ENCODE results near the gene PPHLN1. TPM values are rescaled to one million over a fixed set of nuclear protein-coding genes. Genes with fewer than 3 reads are reported as not detected.
"Not testable (repeated sequence)": the region's sequence is repeated elsewhere in the genome, so short reads cannot be mapped to it uniquely, and the experiment has no call there.

Gene PPHLN1
- total RNA-seq, 4 donors from 2014 or later, result 63.2 to 175 (median 68.1) TPM

DNA sequence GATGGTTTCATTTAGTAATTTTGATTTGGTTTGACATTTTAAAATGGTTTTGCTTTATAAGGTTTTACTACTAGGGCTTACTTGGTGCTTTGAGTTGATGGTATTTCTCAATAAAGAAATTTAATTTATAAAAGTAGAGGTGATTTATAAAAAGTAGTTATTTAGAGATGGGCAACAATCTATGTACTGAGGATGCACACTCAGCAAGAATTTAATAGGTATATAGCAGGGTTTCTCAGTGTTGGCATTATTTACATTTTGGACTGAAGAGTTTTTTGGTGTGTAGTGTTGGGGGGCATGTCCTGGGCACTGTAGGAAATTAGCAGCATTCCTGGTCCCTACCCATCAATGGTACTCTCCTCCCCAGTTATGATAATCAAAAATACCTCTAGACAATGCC, 47.7 kb downstream of the PPHLN1 start:
- H3K27me3 ChIP-seq, result no peaks in the 10 kb centered on the region
- no peak overlapping the region for H3K27ac ChIP-seq
- H3K4me3 ChIP-seq, result no peak overlapping the region
- H3K4me1 ChIP-seq, result no peaks in the 10 kb centered on the region
- H3K36me3 ChIP-seq, result peaks cover 0 to 19% (median 0%) of the 10 kb centered on the region in 3 donors
- H3K9me3 ChIP-seq, result no peaks in the 10 kb centered on the region
- no peak for DNase-seq
- TF ChIP-seq, protein P1, sequence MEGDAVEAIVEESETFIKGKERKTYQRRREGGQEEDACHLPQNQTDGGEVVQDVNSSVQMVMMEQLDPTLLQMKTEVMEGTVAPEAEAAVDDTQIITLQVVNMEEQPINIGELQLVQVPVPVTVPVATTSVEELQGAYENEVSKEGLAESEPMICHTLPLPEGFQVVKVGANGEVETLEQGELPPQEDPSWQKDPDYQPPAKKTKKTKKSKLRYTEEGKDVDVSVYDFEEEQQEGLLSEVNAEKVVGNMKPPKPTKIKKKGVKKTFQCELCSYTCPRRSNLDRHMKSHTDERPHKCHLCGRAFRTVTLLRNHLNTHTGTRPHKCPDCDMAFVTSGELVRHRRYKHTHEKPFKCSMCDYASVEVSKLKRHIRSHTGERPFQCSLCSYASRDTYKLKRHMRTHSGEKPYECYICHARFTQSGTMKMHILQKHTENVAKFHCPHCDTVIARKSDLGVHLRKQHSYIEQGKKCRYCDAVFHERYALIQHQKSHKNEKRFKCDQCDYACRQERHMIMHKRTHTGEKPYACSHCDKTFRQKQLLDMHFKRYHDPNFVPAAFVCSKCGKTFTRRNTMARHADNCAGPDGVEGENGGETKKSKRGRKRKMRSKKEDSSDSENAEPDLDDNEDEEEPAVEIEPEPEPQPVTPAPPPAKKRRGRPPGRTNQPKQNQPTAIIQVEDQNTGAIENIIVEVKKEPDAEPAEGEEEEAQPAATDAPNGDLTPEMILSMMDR (IDR thresholded peaks at IDR 0.05), result no peak
- no peak for TF ChIP-seq POLR2A (IDR thresholded peaks at IDR 0.05)

DNA sequence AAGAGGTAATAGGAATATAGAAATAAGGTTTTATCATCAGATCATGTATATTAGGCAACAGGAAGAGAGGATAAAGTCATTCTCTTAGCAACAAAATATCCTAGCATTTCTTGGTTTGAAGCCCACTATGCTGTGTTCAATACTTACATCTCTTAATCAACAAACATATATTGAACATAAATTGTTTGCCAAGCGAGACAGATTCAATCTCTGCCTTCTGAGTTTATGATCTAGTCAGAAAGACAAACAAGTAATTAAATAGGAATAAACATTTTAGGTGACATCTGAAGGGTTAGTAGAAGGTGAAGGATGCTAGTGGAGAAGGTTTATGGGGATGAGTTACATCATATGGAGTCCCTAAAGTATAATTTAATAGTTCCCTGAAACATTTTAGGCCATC, 54.8 kb downstream of the PPHLN1 start:
- no peak for TF ChIP-seq POLR2A (IDR thresholded peaks at IDR 0.05)
- TF ChIP-seq, protein P1 (IDR thresholded peaks at IDR 0.05), result no peak
- no peaks in the 10 kb centered on the region for H3K4me1 ChIP-seq
- H3K36me3 ChIP-seq, result peaks cover 0 to 12% (median 0%) of the 10 kb centered on the region in 3 donors
- no peak overlapping the region for H3K27ac ChIP-seq
- no peaks in the 10 kb centered on the region for H3K9me3 ChIP-seq
- H3K27me3 ChIP-seq, result no peaks in the 10 kb centered on the region
- no peak overlapping the region for H3K4me3 ChIP-seq
- no peak for DNase-seq

DNA sequence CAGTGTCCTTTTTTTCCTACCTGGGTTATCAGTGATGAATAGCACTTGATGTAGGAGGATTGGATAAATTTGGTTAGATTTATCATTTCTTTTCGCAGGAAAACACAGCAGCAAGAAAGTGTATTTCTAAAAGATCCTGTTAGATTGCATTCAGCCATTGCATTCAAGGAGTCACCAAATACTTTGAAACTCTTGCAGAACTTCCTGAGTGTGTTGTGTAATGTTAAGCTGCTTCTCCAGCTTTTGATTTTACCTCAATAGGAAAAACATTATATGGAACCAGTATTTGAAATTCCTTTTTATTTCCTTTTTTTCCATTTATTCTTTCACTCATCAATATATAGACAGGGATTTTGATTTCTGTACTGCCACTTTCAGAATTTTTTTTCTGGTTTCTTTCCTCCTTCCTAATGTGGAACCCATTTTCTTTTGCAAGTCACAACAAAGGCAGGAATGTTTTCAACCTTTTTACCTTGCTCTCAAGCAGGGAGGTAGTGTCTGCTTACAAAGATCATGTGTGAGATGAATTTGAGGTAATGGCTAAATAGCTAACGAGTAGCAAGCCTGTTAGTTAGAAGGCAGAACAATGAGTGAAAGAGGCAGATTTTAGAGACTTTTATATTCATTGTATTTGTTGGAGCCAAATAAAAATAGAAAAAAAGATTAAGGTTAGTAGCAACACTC, 56.2 kb downstream of the PPHLN1 start:
- Histone ChIP-seq H3K27me3 (no peaks in the 10 kb centered on the region), H3K36me3 (peaks cover 0 to 4% (median 0%) of the 10 kb centered on the region in 3 donors), H3K27ac (no peak overlapping the region), H3K9me3 (no peaks in the 10 kb centered on the region), H3K4me1 (no peaks in the 10 kb centered on the region), H3K4me3 (no peak overlapping the region)
- no peak for TF ChIP-seq POLR2A (IDR thresholded peaks at IDR 0.05)
- TF ChIP-seq, protein P1 (IDR thresholded peaks at IDR 0.05), result no peak
- no peak for DNase-seq

DNA sequence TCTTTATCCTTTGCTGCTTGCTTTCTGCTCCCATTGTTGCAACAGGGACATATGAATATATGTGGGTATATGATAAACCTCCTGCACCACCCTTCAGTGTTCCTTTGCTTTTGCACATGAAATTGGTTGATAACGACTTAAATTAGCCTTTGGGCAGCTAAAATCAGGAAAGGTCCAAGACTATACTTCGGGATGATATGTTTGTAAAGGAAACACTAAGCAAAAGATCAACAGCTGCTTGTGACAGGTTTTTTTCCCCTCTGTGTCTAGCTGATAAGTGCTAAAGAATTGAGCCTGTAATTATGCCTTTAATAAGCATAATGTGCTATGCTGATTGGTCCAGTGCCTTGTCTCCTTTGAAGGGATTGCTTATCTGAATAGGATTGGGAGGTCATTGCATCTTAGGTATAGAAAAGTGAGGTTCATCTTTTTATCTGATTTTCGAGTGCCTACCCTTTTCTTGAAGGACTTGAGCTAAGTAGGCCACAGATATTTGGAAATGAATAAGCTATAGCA, 59.4 kb downstream of the PPHLN1 start:
- Histone ChIP-seq H3K4me1 (no peaks in the 10 kb centered on the region), H3K9me3 (no peaks in the 10 kb centered on the region), H3K4me3 (no peak overlapping the region), H3K27me3 (no peaks in the 10 kb centered on the region), H3K27ac (no peak overlapping the region), H3K36me3 (peaks cover 0 to 23% (median 0%) of the 10 kb centered on the region in 3 donors)
- DNase-seq, result no peak
- no peak for TF ChIP-seq POLR2A (IDR thresholded peaks at IDR 0.05)
- TF ChIP-seq, protein P1 (IDR thresholded peaks at IDR 0.05), result no peak

DNA sequence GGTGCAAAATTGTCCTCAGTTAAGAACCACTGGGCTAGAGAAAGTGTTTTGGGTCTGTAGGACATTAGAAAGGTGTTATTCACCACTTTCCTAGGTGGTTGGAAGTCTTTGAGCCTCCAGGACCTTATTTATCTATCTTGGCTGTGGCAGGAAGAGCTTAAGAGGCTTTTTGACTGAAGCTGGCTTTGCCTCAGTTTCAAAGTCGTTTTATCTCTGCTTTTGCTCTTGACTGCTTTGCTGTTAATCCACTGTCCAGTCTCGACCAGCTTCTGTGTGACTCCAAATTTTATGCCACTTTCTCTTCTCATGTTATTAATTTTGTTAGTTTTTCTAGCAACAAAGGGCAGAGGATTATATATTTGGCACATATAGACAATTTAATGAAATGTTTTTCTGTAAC, 60.3 kb downstream of the PPHLN1 start:
- H3K4me1 ChIP-seq, result no peaks in the 10 kb centered on the region
- no peaks in the 10 kb centered on the region for H3K9me3 ChIP-seq
- H3K36me3 ChIP-seq, result peaks cover 0 to 29% (median 0%) of the 10 kb centered on the region in 3 donors
- no peaks in the 10 kb centered on the region for H3K27me3 ChIP-seq
- DNase-seq, result no peak
- no peak overlapping the region for H3K4me3 ChIP-seq
- TF ChIP-seq, protein P1 (IDR thresholded peaks at IDR 0.05), result no peak
- TF ChIP-seq POLR2A (IDR thresholded peaks at IDR 0.05), result no peak
- no peak overlapping the region for H3K27ac ChIP-seq

DNA sequence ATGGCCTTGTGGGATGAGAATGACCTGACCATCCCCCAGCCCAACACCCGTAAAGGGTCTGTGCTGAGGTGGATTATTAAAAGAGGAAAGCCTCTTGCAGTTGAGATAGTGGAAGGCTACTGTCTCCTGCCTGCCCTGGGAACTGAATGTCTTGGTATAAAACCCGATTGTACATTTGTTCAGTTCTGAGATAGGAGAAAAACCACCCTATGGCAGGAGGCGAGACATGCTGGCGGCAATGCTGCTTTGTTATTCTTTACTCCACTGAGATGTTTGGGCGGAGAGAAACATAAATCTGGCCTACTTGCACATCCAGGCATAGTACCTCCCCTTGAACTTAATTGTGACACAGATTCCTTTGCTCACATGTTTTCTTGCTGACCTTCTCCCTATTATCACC, 62.1 kb downstream of the PPHLN1 start:
- not testable (repeated sequence) for H3K9me3 ChIP-seq, H3K4me1 ChIP-seq, H3K27ac ChIP-seq, H3K4me3 ChIP-seq, H3K27me3 ChIP-seq, DNase-seq
- peaks cover 0 to 30% (median 0%) of the 10 kb centered on the region in 3 donors for H3K36me3 ChIP-seq

Measured in Peyer's patch (tissue), 4 donors.